ENCODE results near the gene TDRD7.

- TF ChIP-seq, protein P1, sequence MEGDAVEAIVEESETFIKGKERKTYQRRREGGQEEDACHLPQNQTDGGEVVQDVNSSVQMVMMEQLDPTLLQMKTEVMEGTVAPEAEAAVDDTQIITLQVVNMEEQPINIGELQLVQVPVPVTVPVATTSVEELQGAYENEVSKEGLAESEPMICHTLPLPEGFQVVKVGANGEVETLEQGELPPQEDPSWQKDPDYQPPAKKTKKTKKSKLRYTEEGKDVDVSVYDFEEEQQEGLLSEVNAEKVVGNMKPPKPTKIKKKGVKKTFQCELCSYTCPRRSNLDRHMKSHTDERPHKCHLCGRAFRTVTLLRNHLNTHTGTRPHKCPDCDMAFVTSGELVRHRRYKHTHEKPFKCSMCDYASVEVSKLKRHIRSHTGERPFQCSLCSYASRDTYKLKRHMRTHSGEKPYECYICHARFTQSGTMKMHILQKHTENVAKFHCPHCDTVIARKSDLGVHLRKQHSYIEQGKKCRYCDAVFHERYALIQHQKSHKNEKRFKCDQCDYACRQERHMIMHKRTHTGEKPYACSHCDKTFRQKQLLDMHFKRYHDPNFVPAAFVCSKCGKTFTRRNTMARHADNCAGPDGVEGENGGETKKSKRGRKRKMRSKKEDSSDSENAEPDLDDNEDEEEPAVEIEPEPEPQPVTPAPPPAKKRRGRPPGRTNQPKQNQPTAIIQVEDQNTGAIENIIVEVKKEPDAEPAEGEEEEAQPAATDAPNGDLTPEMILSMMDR (IDR thresholded peaks at IDR 0.05), result no peak
- TF ChIP-seq CEBPB (IDR thresholded peaks at IDR 0.05) (no peak), RNF2 (IDR thresholded peaks at IDR 0.05; ENCODE audit: borderline replicate concordance, low read depth) (no peak), EP300 (IDR thresholded peaks at IDR 0.05) (no peak), CHD4 (IDR thresholded peaks at IDR 0.05; ENCODE audit: borderline replicate concordance) (no peak), SMC3 (IDR thresholded peaks at IDR 0.05) (no peak), POLR2A (IDR thresholded peaks at IDR 0.05; ENCODE audit: low read length) (no peak)
These were observed 116.0 kb downstream of the TDRD7 start for GRCh38 chr9:97527626-97528528.

All from A549 (cell line).